Stimulated activated CD4-positive, alpha-beta T cell treated with anti-CD3 and anti-CD28 coated beads, TNF-alpha, amount 100 ng/mL, for 4 hours (primary cell): ENCODE data around the gene SLC25A26.

Source experiments
- DNase-seq, 3 experiments: peaks; one replicate each; pipeline ENCODE4 v3.0.0-alpha.2; 2020; ENCODE audit warnings: low read depth in 3 of 3

SLC25A26 gene

GRCh38 chr3:66322436-66322835, 101.6 kb downstream of the SLC25A26 start:
- DNase-seq, result no peak

GRCh38 chr3:66326340-66326739, 105.5 kb downstream of the SLC25A26 start:
- no peak for DNase-seq

GRCh38 chr3:66335671-66336070, 114.9 kb downstream of the SLC25A26 start:
- no peak for DNase-seq

- no peak for DNase-seq
These were observed 115.5 kb downstream of the SLC25A26 start for GRCh38 chr3:66336333-66336766.

GRCh38 chr3:66338927-66339326, 118.1 kb downstream of the SLC25A26 start:
- no peak for DNase-seq

- no peak for DNase-seq
These were observed 122.0 kb downstream of the SLC25A26 start for GRCh38 chr3:66342717-66343356.

GRCh38 chr3:66344391-66344811, 123.6 kb downstream of the SLC25A26 start:
- no peak for DNase-seq

GRCh38 chr3:66344848-66345578, 124.2 kb downstream of the SLC25A26 start:
- DNase-seq, result no peak

GRCh38 chr3:66348704-66349103, 127.9 kb downstream of the SLC25A26 start:
- no peak for DNase-seq

- DNase-seq, result no peak
These were observed 129.8 kb downstream of the SLC25A26 start for GRCh38 chr3:66350601-66351000.

- DNase-seq, result no peak
These were observed 132.2 kb downstream of the SLC25A26 start for GRCh38 chr3:66353039-66353438.

- DNase-seq, result no peak
These were observed 132.7 kb downstream of the SLC25A26 start for GRCh38 chr3:66353530-66353929.

- no peak for DNase-seq
These were observed 133.2 kb downstream of the SLC25A26 start for GRCh38 chr3:66354001-66354400.

- DNase-seq, result no peak
These were observed 134.6 kb downstream of the SLC25A26 start for GRCh38 chr3:66355394-66355793.

- no peak for DNase-seq
These were observed 135.2 kb downstream of the SLC25A26 start for GRCh38 chr3:66355997-66356396.

- no peak for DNase-seq
These were observed 140.6 kb downstream of the SLC25A26 start for GRCh38 chr3:66361356-66361755.

- no peak for DNase-seq
These were observed 141.7 kb downstream of the SLC25A26 start for GRCh38 chr3:66362541-66362941.

- DNase-seq, result no peak
These were observed 142.3 kb downstream of the SLC25A26 start for GRCh38 chr3:66363148-66363547.

- no peak for DNase-seq
These were observed 144.3 kb downstream of the SLC25A26 start for GRCh38 chr3:66365080-66365479.

GRCh38 chr3:66366747-66367146, 145.9 kb downstream of the SLC25A26 start:
- no peak for DNase-seq

- no peak for DNase-seq
These were observed 147.2 kb downstream of the SLC25A26 start for GRCh38 chr3:66367979-66368378.

- no peak for DNase-seq
These were observed 149.4 kb downstream of the SLC25A26 start for GRCh38 chr3:66370179-66370578.

GRCh38 chr3:66371432-66371831, 150.6 kb downstream of the SLC25A26 start:
- no peak for DNase-seq
